Daoy (cell line): ENCODE results near the gene VPS4B. TPM values are rescaled to one million over a fixed set of nuclear protein-coding genes. Genes with fewer than 3 reads are reported as not detected.
A peak's percentile ranks its signal among the peaks of the same experiment; 100 is the strongest.

ENCODE experiments used
- DNase-seq: peaks from one replicate; pipeline ENCODE4 v3.0.0-alpha.2; 2015; ENCODE audit warnings: low read depth
- total RNA-seq: library from RNA; depleted of rRNA; stranded (reverse); fragments of >200 nt; shearing (Covaris generic); gene quantifications from 2 replicates; pipeline ENCODE4 v1.2.3, GENCODE V29; 2014

Gene VPS4B
- total RNA-seq, 1 experiment from 2014 or later: 36.9 TPM

- no peak for DNase-seq
Observed at GRCh38 chr18:63430526-63430925, 8.2 kb upstream of the VPS4B start.

DNA sequence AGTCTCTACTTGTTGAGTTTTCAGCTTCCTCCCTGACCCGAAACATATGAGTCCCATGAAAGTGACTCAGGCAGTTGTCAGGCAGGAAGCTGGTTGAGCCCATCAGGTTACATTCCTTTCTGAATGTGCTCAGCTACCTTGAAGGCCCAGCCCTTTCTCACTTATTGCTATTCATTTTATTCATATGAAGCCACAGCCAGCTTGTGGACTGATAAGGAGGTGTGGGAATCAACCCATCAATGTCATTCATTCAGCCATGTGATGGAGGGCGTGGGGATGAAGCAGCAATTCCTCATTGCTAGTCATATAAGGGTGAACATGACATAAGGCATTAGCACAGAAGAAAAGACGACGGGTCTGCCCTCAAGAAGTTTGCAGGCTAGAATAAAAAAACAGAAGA, 5.3 kb upstream of the VPS4B start:
- DNase-seq: peak; percentile 64

- DNase-seq: no peak
Observed at GRCh38 chr18:63422864-63423304, 608 bp upstream of the VPS4B start.

GRCh38 chr18:63421514-63421913, 762 bp downstream of the VPS4B start:
- no peak for DNase-seq

DNA sequence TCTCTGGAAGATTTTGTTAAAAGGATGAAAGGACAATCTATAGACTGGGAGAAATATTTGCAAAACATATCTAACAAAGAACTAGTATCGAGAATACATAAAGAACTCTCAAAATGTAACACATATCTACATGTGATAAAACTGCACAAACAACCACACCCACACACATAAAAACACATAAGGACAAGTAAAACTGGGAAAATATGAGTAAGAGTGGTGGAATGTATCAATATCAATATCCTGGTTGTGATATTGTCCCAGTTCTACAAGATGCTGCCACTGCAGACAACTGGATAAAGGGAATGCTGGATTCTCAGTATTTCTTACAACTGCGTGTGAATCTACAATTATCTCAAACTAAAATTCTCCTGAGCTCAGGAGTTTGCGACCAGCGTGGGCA, 9.3 kb downstream of the VPS4B start:
- DNase-seq: no peak

DNA sequence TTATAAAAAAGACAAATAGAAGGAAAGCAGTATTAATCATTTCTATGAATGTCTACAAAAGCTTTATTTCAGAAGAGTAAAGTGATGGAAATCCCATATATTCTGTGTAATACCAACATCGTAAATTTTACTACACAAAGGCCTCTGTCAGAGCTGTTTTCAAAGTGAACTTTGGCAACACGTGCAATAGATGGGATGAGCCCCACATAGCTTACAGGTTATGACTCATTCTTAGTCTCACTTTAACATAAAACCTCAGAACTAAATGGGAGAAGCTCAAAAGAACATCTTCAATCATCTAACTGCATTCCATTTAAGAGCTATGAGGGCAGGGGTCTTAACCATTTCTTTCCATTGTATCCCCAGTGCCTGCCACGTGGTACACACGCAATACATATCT, 11.5 kb downstream of the VPS4B start:
- peak; percentile 26 for DNase-seq

- DNase-seq: no peak
Observed at GRCh38 chr18:63409301-63409700, 13.0 kb downstream of the VPS4B start.

DNA sequence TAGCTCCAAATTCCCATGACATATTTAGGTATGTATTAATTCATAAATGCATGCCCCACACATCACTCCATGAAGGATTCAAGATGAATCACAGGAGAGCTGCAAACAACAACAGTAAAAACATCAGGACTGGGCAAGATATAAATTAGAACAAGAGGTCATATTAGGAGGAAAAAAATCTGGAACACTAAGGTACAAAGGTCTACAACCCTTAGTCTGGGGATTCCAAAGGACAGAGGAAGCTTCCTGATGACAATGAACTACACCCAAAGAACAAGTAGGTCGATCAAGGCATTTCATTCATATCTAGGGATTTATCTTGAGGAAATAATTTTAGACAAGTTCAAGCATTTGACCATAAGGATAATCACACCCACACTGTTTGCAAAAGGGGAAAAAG, 14.5 kb downstream of the VPS4B start:
- no peak for DNase-seq

GRCh38 chr18:63405986-63406385, 16.3 kb downstream of the VPS4B start:
- no peak for DNase-seq

- DNase-seq: no peak
Observed at GRCh38 chr18:63402246-63403162, 19.8 kb downstream of the VPS4B start.

- no peak for DNase-seq
Observed at GRCh38 chr18:63399300-63399699, 23.0 kb downstream of the VPS4B start.

DNA sequence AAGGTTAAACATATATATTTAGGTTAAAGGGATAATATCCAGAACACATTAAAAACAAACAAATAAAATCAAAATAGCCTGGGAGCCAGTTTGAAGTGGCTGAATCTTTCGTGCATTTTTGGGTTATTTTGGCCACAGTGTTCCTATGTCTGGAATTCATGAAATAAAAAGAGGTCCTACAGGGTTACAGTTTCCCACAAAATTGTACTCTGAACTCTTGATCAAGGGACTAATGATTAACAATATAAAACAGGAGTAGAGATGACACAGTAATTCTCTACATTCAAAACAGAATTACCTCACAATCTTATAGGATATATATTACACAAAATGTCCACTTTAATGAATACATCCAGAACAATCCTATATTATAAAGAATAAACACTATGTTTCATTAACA, 24.9 kb downstream of the VPS4B start:
- DNase-seq: no peak

GRCh38 chr18:63395503-63395902, 26.8 kb downstream of the VPS4B start:
- no peak for DNase-seq

GRCh38 chr18:63394954-63395353, 27.3 kb downstream of the VPS4B start:
- no peak for DNase-seq

- no peak for DNase-seq
Observed at GRCh38 chr18:63387861-63388260, 34.4 kb downstream of the VPS4B start.

DNA sequence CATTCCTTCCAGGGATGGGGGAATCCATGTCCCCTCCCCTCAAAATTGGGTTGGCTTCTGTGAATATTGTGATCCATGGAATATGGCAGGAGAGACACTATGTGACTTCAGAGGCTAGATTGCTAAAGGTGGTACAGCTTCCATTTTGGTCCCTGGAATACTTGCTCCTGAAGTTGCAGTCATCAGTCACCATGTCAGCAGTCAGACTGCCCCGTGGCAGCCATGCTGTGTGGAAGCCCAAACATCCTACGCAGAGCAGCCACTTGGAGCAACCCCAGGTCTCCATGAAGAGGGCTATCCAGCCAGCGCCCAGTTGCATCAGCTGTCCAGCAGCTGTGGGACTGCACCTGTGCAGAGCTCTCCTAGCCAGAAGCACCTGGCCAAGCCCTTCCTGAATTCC, 39.4 kb downstream of the VPS4B start:
- DNase-seq: no peak

DNA sequence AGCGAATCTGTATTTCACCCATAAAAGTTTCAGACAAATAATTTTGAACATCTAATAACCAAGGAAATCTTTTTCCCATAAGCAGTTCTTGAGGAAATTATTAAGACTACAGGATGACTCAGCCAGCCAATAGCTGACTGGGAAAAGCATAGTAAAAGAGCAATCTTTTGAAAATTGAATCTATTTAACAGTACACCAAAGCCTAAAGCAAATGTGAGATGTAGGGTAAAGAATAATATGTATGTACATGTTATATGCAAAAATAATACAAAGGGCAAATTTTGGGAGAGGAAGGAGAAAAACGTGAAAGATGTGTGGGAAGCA, 42.7 kb downstream of the VPS4B start:
- no peak for DNase-seq

DNA sequence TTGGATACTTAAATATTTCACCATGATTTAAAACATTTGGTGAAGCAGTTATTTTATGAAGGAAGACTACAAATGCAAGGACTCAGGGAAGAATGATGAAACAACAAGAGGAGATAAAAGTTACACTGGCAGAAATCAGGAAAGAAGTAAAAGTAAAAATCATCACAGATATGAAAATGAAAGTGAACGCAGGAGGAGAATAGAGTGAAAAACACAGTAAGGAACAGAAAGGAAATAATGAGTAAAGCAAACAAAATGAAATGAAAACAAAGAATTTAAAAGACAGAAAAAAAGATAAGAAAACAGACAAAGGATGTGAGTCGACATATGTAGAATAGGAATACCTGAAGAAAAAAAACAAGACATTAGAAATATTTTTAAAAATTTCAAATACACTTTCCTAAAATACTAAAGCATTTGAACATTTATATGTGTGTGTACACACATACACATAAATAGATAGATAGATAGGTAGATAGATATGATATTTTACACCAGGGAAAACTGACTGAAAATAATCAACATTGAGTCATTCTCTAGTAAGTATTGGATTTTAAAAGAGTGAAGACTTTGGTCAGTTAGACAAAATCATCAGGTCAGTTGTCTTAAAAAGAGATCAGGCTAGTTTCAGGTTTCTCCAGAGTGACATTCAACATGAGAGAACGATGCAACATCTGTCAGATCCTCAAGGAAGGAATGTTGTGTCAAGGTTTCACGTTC, 43.2 kb downstream of the VPS4B start:
- DNase-seq: no peak

DNA sequence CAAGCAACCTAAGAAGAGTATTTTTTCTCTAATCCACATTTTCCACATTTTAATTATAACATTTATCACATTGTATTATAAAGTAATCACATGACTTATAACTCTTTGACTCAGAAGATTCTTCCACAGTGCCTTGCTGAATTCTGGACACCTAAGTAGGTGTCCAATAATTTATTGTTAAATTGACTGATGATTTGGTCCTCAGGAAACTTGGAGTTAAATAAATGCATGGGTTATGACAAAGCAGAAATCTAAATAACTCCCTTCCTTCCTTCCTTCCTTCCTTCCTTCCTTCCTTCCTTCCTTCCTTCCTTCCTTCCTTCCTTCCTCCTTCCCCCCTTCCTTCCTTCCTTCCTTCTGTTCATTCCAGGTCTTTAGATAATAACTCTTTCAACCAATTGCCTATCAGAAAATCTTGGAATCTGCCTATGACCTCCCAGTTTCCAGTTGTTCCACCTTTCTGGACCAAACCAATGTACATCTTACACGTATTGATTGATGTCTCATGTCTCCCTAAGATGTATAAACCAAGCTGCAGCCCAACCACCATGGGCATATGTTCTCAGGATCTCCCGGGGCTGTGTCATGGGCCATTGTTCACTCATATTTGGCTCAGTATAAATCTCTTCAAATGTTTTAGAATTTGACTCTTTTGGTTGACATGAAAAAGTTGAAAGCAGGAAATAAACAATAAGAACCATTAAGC, 44.8 kb downstream of the VPS4B start:
- DNase-seq: no peak

GRCh38 chr18:63376538-63376937, 45.7 kb downstream of the VPS4B start:
- DNase-seq: no peak

DNA sequence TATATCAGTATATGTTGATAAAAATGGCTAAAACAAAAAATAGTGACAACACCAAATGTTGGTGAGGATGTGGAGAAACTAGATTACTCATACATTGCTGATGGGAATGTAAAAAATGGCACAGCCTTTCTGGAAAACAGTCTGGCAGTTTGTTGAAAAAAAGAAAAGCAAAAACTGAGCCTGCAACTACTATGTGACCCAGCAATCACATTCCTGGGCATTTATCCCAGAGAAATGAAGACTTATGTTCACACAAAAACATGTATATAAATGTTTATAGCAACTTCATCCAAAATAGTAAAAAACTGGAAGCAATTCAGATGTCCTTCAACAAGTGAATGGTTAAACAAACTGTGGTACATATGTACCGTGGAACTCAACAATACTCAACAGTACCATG, 47.7 kb downstream of the VPS4B start:
- DNase-seq: no peak

DNA sequence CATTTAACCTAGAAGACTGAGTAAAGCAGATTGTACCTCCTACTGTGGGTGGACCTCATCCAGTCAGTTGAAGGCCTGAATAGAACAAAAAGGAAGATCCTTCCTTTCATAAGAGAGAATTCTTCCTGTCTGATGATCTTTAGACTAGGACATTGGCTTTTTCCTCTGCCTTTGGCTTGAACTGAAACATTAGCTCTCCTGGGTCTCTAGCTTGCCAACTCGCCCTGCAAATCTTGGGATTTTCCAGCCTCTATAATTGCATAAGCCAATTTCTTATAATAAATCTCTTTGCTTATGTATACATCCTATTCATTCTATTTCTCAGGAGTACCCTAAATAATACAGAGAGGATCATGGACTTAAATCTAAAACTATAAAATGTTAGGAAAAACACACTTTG, 49.1 kb downstream of the VPS4B start:
- no peak for DNase-seq

DNA sequence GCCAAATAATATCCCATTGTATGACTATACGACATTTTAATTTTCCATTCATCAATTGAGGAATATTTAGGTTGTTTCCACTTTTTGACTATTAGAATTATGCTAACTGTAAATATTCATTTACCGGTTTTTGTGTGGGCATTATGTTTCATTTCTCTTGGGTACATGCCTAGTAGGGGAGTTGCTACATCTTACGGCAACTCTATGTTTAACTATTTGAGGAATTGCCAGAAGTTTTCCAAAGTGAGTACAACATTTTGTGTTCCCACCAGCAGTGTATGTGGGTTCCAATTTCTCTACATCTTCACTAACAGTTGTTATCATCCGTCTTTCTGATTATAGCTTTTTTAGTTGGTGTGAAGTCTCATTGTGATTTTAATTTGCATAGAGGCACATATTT, 53.7 kb downstream of the VPS4B start:
- DNase-seq: no peak
